ENCODE data around the gene ARL6IP4.

- no peak for TF ChIP-seq CTCF (IDR thresholded peaks at IDR 0.05; ENCODE audit: insufficient read depth, low read length, poor library complexity, severe bottlenecking)
- TF ChIP-seq EZH2phosphoT487 (conservative IDR thresholded peaks at IDR 0.05; ENCODE audit: low read length) = no peak
These were observed 1.9 kb upstream of the ARL6IP4 start for GRCh38 chr12:122978507-122978955.
